ENCODE results near the gene DLG2. TPM values are rescaled to one million over a fixed set of nuclear protein-coding genes. Genes with fewer than 3 reads are reported as not detected.

The DLG2 gene
- total and polyA plus RNA-seq, 2 of the 8 experiments (the other 6 are each of a cell fraction or from before 2014, with no cell fraction given), result 1.7 to 14.3 TPM

DNA sequence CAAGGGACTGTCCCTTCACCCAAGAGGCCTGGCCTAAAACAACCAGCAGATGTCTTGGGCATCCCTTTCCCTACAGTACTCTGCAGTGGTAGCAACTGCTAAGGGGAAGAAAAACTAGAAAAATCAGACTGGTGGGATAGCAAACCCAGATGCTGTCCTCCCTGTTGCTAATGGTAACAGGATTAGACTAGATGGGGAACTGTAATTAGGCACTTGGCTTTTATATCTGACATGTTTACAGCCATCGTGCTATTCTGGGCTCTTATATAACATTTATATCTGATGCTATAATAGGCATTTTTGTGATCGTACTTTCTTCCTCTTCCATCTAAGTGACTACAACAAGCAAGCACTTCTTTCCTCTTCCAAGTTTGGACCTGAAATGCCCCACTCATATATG, 316.7 kb downstream of the DLG2 start:
- Histone ChIP-seq H3K9ac (replicated peaks in 1 of 4; ENCODE audit: extremely low read depth in 1 of 4, low read depth in 3 of 4, low read length in 3 of 4) (no peak overlapping the region), H4K20me1 (replicated peaks in 1 of 2; ENCODE audit: control insufficient read depth in 1 of 2, insufficient read depth in 2 of 2, low read length in 2 of 2) (no peaks in the 10 kb centered on the region), H3K4me1 (replicated peaks in 1 of 4; ENCODE audit: control insufficient read depth in 3 of 4, insufficient read depth in 4 of 4, low read length in 3 of 4) (peaks cover 0 to 3% (median 0%) of the 10 kb centered on the region in 4 experiments; a peak in 3 of 7 replicates), H3K79me2 (ENCODE audit: control insufficient read depth in 1 of 2, insufficient read depth in 2 of 2, low read length in 2 of 2) (no peaks in the 10 kb centered on the region), H4K91ac (replicated peaks; ENCODE audit: insufficient read length, low read length) (no peak overlapping the region), H3K27ac (ENCODE audit: low read depth, low read length) (no peak overlapping the region), H3K56ac (replicated peaks; ENCODE audit: insufficient read length, low read depth, low read length) (no peak overlapping the region), H3K36me3 (ENCODE audit: control insufficient read depth in 2 of 4, insufficient read depth in 4 of 4, low read length in 3 of 4) (no peaks in the 10 kb centered on the region), H2BK5ac (ENCODE audit: low read depth, low read length) (no peak overlapping the region), H3K4ac (replicated peaks; ENCODE audit: insufficient read length, low read depth, low read length) (no peak overlapping the region), H4K5ac (ENCODE audit: insufficient read length, low read depth, low read length) (no peak overlapping the region), H2BK15ac (ENCODE audit: low read length) (no peak overlapping the region), H4K8ac (ENCODE audit: extremely low read depth, insufficient read depth, low read length) (no peak overlapping the region), H3K79me1 (ENCODE audit: low read depth, low read length) (no peaks in the 10 kb centered on the region), H3K23ac (ENCODE audit: insufficient read length) (no peak overlapping the region), H3K4me2 (ENCODE audit: insufficient read depth in 1 of 2, low read depth in 2 of 2, low read length in 2 of 2) (no peak overlapping the region), H3K27me3 (replicated peaks in 1 of 4; ENCODE audit: control insufficient read depth in 3 of 4, extremely low read depth in 1 of 4, insufficient read depth in 3 of 4, low read length in 3 of 4) (no peaks in the 10 kb centered on the region), H3K4me3 (ENCODE audit: extremely low read depth in 1 of 4, insufficient read depth in 2 of 4, low read depth in 3 of 4, low read length in 4 of 4) (no peak overlapping the region), H2AFZ (ENCODE audit: low read length) (no peak overlapping the region), H3K14ac (ENCODE audit: insufficient read length) (no peak overlapping the region), H2BK20ac (ENCODE audit: low read length) (no peak overlapping the region), H3K18ac (ENCODE audit: extremely low read depth, low read length) (no peak overlapping the region), H2BK120ac (replicated peaks; ENCODE audit: low read depth, low read length) (no peak overlapping the region), H3K9me3 (ENCODE audit: insufficient read depth in 2 of 2, low read depth in 1 of 2, low read length in 1 of 2) (no peaks in the 10 kb centered on the region), H3K23me2 (ENCODE audit: low read depth, low read length) (no peaks in the 10 kb centered on the region), H2AK5ac (ENCODE audit: low read depth, low read length) (no peak overlapping the region), H2BK12ac (ENCODE audit: low read depth, low read length) (no peak overlapping the region)
- ChIA-PET CTCF (ENCODE audit: partially characterized antibody) (no interaction called here), POLR2A (ENCODE audit: partially characterized antibody) (no interaction called here)
- DNase-seq (ENCODE audit: low read depth in 1 of 2, low spot score in 2 of 2) (no peak), FAIRE-seq (no peak)
- 87% methylated on average over 2 of the region's 2 CpGs; no CpG with 5 or more reads in 1 of the 2 experiments for WGBS, 2 experiments (ENCODE audit: extremely low coverage in 1 of 2, insufficient coverage in 1 of 2, insufficient read length in 1 of 2, insufficient replicate concordance in 2 of 2, low coverage in 1 of 2, low lambda C conversion rate in 2 of 2, missing lambda C conversion rate in 1 of 2)
- TF ChIP-seq SP2 (IDR thresholded peaks at IDR 0.05; ENCODE audit: low read length) (no peak), GTF2F1 (IDR thresholded peaks at IDR 0.05; ENCODE audit: borderline replicate concordance, low read depth, low read length) (no peak), JUN (IDR thresholded peaks at IDR 0.05; ENCODE audit: low read depth, low read length) (no peak), POLR2AphosphoS5 (IDR thresholded peaks at IDR 0.05; ENCODE audit: low read depth, low read length) (no peak), EGR1 (IDR thresholded peaks at IDR 0.05; ENCODE audit: borderline replicate concordance, low read depth, low read length) (no peak), POLR2A (IDR thresholded peaks at IDR 0.05; ENCODE audit: control extremely low read depth in 1 of 2, low read depth in 2 of 2, low read length in 2 of 2) (no peak), CHD2 (IDR thresholded peaks at IDR 0.05; ENCODE audit: low read length) (no peak), CBX8 (IDR thresholded peaks at IDR 0.05; ENCODE audit: borderline replicate concordance, low read depth, low read length) (no peak), EZH2 (IDR thresholded peaks at IDR 0.05; ENCODE audit: low read depth, low read length, severe bottlenecking) (no peak)
- TF ChIP-seq, protein P1, sequence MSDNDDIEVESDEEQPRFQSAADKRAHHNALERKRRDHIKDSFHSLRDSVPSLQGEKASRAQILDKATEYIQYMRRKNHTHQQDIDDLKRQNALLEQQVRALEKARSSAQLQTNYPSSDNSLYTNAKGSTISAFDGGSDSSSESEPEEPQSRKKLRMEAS (IDR thresholded peaks at IDR 0.05), result no peak
